Liver (tissue), 3 donors: ENCODE data around the gene HCLS1.

Experiments used
- CTCF ChIP-seq: fragments of 150-350 bp; IDR thresholded peaks from 2 replicates; pipeline ENCODE4 v1.5.1; 2017; ENCODE audit warnings: improper control_type of control experiment, low read depth, low read length; ENCODE audit not compliant: missing input control
- GABPA ChIP-seq, 2 donors: IDR thresholded peaks in 1 of 2; conservative IDR thresholded peaks in 1 of 2; 2 replicates each; pipeline ENCODE4 v1.6.1; 2016; ENCODE audit warnings: antibody characterized with exemption in 2 of 2, mild to moderate bottlenecking in 1 of 2, moderate library complexity in 1 of 2
- RAD21 ChIP-seq, 2 donors: IDR thresholded peaks; 2 replicates each; pipeline ENCODE4 v1.6.1; 2016; ENCODE audit warnings: antibody characterized with exemption in 2 of 2, mild to moderate bottlenecking in 2 of 2
- SP1 ChIP-seq: IDR thresholded peaks from 2 replicates; pipeline ENCODE4 v1.6.1; 2018; ENCODE audit warnings: antibody characterized with exemption, mild to moderate bottlenecking
- YY1 ChIP-seq: IDR thresholded peaks from 2 replicates; pipeline ENCODE4 v1.6.1; 2016; ENCODE audit warnings: antibody characterized with exemption, mild to moderate bottlenecking
- ZBTB33 ChIP-seq: IDR thresholded peaks from 2 replicates; pipeline ENCODE4 v1.6.1; 2016; ENCODE audit warnings: antibody characterized with exemption
- donor health status: healthy.
- donor health status: healthy.

- TF ChIP-seq ZBTB33 (no peak), CTCF (no peak), YY1 (no peak), RAD21 (IDR thresholded peaks at IDR 0.05) (no peak), GABPA (IDR thresholded peaks at IDR 0.05 in 1 of 2, conservative IDR thresholded peaks at IDR 0.05 in 1 of 2) (no peak), SP1 (no peak)
Measured at GRCh38 chr3:121670676-121671075, 10.0 kb upstream of the HCLS1 start.
